ENCODE results near the gene FOXP1. TPM values are rescaled to one million over a fixed set of nuclear protein-coding genes. Genes with fewer than 3 reads are reported as not detected.

Gene FOXP1
- total and polyA plus RNA-seq, 2 of the 8 experiments (the other 6 are each of a cell fraction or from before 2014, with no cell fraction given) = 13.9 to 25.4 TPM

DNA sequence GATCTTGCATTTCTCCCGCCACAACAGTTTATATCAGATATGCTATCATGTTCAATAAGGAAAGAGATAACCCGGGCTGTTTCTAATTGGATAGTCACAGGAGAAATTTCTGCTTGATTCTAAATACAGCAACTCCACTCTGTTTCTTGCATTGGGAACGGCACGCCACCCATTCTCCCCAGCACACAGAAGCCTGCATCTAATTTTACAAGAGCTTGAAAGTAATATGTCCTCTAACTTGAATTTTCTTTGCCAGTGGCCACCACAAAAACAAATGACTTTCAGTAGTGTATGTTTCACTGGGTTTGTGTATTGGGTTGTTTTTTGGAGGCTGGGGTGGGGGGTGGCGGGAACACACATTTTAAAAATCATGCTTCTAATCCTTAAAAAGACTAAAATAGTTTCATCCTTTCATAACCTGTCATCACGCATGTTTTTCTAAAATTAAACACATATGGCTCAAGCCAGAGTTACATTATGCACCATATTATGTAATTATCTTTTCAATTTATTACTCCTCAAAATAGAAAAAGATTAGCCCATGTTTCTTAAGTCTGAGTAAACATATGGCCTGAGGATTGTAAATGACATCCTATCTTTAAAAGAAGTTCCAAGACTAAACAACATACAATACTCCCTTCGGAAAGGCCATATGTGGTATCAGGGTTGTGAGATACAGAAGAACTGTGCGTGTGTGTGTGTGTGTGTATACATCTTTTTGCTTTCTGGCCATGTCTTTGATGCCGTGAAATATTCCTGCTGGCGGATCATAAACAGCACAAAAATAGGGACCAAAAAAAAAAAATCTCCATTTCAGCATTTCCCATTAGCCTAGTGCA, 176.3 kb downstream of the FOXP1 start:
- no peaks in the 10 kb centered on the region for H4K20me1 ChIP-seq (replicated peaks in 1 of 2; ENCODE audit: control insufficient read depth in 1 of 2, insufficient read depth in 2 of 2, low read length in 2 of 2)
- no peak overlapping the region for H2BK5ac ChIP-seq (ENCODE audit: low read depth, low read length)
- H3K23ac ChIP-seq (ENCODE audit: insufficient read length) = no peak overlapping the region
- no peaks in the 10 kb centered on the region for H3K36me3 ChIP-seq (ENCODE audit: control insufficient read depth in 2 of 4, insufficient read depth in 4 of 4, low read length in 3 of 4)
- no peak overlapping the region for H3K9ac ChIP-seq (replicated peaks in 1 of 4; ENCODE audit: extremely low read depth in 1 of 4, low read depth in 3 of 4, low read length in 3 of 4)
- no peaks in the 10 kb centered on the region for H3K27me3 ChIP-seq (replicated peaks in 1 of 4; ENCODE audit: control insufficient read depth in 3 of 4, extremely low read depth in 1 of 4, insufficient read depth in 3 of 4, low read length in 3 of 4)
- H3K4me3 ChIP-seq (ENCODE audit: extremely low read depth in 1 of 4, insufficient read depth in 2 of 4, low read depth in 3 of 4, low read length in 4 of 4) = no peak overlapping the region
- no peaks in the 10 kb centered on the region for H3K79me2 ChIP-seq (ENCODE audit: control insufficient read depth in 1 of 2, insufficient read depth in 2 of 2, low read length in 2 of 2)
- H3K23me2 ChIP-seq (ENCODE audit: low read depth, low read length) = no peaks in the 10 kb centered on the region; the same call in 1 of the 2 replicates
- no peak overlapping the region for H3K56ac ChIP-seq (replicated peaks; ENCODE audit: insufficient read length, low read depth, low read length)
- H3K79me1 ChIP-seq (ENCODE audit: low read depth, low read length) = no peaks in the 10 kb centered on the region
- H3K4me1 ChIP-seq (replicated peaks in 1 of 4; ENCODE audit: control insufficient read depth in 3 of 4, insufficient read depth in 4 of 4, low read length in 3 of 4) = peaks cover 0 to 4% (median under 1%) of the 10 kb centered on the region in 4 experiments; a peak in 2 of 7 replicates
- 91% methylated on average over 10 of the region's 10 CpGs; no CpG with 5 or more reads in 1 of the 2 experiments for WGBS, 2 experiments (ENCODE audit: extremely low coverage in 1 of 2, insufficient coverage in 1 of 2, insufficient read length in 1 of 2, insufficient replicate concordance in 2 of 2, low coverage in 1 of 2, low lambda C conversion rate in 2 of 2, missing lambda C conversion rate in 1 of 2)
- no peak overlapping the region for H3K18ac ChIP-seq (ENCODE audit: extremely low read depth, low read length)
- no peak overlapping the region for H2BK12ac ChIP-seq (ENCODE audit: low read depth, low read length)
- no peak for FAIRE-seq
- H2AK5ac ChIP-seq (ENCODE audit: low read depth, low read length) = no peak overlapping the region
- no peak for DNase-seq (ENCODE audit: low read depth in 1 of 2, low spot score in 2 of 2)
- H3K4me2 ChIP-seq (ENCODE audit: insufficient read depth in 1 of 2, low read depth in 2 of 2, low read length in 2 of 2) = no peak overlapping the region
- H2BK120ac ChIP-seq (replicated peaks; ENCODE audit: low read depth, low read length) = no peak overlapping the region
- H3K27ac ChIP-seq (ENCODE audit: low read depth, low read length) = no peak overlapping the region
- H4K8ac ChIP-seq (ENCODE audit: extremely low read depth, insufficient read depth, low read length) = no peak overlapping the region
- no peak overlapping the region for H3K4ac ChIP-seq (replicated peaks; ENCODE audit: insufficient read length, low read depth, low read length)
- H2BK20ac ChIP-seq (ENCODE audit: low read length) = no peak overlapping the region
- H3K9me3 ChIP-seq (ENCODE audit: insufficient read depth in 2 of 2, low read depth in 1 of 2, low read length in 1 of 2) = no peaks in the 10 kb centered on the region
- ChIA-PET POLR2A (ENCODE audit: partially characterized antibody) (no interaction called here), CTCF (ENCODE audit: partially characterized antibody) (no interaction called here)
- no peak overlapping the region for H3K14ac ChIP-seq (ENCODE audit: insufficient read length)
- H4K91ac ChIP-seq (replicated peaks; ENCODE audit: insufficient read length, low read length) = no peak overlapping the region
- H4K5ac ChIP-seq (ENCODE audit: insufficient read length, low read depth, low read length) = no peak overlapping the region
- no peak overlapping the region for H2BK15ac ChIP-seq (ENCODE audit: low read length)
- H2AFZ ChIP-seq (ENCODE audit: low read length) = no peak overlapping the region
- TF ChIP-seq SP1 (IDR thresholded peaks at IDR 0.05; ENCODE audit: low read depth, low read length) (no peak), BCL11A (IDR thresholded peaks at IDR 0.05; ENCODE audit: low read depth in 2 of 2, low read length in 2 of 2) (no peak), YY1 (IDR thresholded peaks at IDR 0.05; ENCODE audit: low read depth, low read length) (no peak), CEBPB (IDR thresholded peaks at IDR 0.05; ENCODE audit: low read depth, low read length) (no peak), RFX5 (IDR thresholded peaks at IDR 0.05; ENCODE audit: borderline replicate concordance, low read depth, low read length) (no peak), RBBP5 (IDR thresholded peaks at IDR 0.05; ENCODE audit: borderline replicate concordance, low read depth, low read length) (no peak), SIRT6 (IDR thresholded peaks at IDR 0.05; ENCODE audit: low read length) (no peak), SP4 (IDR thresholded peaks at IDR 0.05; ENCODE audit: low read length) (no peak), BRCA1 (IDR thresholded peaks at IDR 0.05; ENCODE audit: low read depth, low read length) (no peak)

Data from H1 (cell line).